Iris pigment epithelial cell (primary cell): Measurements from ENCODE around the gene NR2F1.

Experiments used
- DNase-seq: peaks from one replicate; pipeline ENCODE4 v3.0.0-alpha.2; 2011; ENCODE audit warnings: low read depth

The NR2F1 gene

GRCh38 chr5:93591323-93591945, 8.4 kb downstream of the NR2F1 start:
- peak; percentile 18 for DNase-seq

- DNase-seq, result no peak
These were observed 9.9 kb downstream of the NR2F1 start for GRCh38 chr5:93592883-93593282.

DNA sequence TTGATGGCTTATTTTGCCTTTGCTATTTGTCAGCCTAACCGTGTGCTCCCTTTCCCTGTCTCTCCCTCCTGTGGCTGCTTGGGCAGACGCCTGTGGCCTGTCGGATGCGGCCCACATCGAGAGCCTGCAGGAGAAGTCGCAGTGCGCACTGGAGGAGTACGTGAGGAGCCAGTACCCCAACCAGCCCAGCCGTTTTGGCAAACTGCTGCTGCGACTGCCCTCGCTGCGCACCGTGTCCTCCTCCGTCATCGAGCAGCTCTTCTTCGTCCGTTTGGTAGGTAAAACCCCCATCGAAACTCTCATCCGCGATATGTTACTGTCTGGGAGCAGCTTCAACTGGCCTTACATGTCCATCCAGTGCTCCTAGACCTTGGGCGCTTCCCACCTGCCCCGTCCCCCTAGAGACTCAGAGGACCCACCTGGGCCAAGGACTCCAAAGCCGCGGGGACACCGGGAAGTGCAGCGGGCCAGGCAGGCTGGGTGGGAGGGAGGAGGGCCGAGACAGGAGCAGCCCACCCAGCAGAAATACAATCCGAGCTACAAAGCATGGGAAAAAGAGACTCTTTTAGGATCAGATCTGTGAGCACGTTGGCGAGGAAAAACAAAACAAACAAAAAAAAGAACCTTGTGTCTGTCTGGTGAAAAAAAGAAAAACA, 10.6 kb downstream of the NR2F1 start:
- peak; percentile 54 for DNase-seq

DNA sequence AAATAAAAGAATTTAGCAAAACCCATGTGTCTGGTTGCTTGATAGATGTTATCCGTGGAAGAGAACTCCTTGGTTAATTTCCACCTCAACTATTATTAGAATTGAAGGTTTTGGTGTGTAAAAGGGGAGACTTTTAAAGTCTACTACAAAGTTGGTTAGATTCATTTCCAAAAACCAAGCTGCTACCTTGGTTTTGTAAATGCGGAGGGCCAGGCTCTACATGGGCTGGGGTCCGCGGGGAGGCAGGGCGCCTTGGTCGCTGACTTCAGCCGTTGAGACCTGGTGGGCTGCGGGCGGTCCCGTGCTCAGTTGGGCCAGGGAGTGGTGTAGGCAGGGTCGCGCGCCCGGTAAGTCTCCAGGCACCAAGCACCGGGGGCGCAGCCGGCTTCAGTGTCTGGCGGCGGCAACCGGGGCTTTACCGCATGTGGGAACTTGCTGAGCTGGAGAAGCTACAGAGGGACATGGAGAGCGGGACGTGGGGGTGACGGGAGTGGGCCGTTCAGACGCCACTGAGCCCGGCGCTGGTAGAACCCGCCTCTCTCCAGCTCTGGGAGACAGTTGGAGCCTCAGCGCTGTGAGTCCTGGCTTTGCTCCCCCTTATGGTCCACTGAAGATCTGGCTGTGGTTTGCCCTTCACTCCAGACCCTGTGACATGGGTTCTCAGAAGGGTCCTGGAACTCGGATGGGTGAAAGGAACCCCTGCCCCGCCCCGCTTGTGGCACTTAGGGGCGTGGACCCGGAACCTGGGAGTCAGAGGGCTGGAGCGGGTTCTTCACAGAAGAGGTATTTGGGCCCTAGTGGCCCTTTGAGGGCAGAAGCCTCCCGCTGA, 11.8 kb downstream of the NR2F1 start:
- peak; percentile 73 for DNase-seq

DNA sequence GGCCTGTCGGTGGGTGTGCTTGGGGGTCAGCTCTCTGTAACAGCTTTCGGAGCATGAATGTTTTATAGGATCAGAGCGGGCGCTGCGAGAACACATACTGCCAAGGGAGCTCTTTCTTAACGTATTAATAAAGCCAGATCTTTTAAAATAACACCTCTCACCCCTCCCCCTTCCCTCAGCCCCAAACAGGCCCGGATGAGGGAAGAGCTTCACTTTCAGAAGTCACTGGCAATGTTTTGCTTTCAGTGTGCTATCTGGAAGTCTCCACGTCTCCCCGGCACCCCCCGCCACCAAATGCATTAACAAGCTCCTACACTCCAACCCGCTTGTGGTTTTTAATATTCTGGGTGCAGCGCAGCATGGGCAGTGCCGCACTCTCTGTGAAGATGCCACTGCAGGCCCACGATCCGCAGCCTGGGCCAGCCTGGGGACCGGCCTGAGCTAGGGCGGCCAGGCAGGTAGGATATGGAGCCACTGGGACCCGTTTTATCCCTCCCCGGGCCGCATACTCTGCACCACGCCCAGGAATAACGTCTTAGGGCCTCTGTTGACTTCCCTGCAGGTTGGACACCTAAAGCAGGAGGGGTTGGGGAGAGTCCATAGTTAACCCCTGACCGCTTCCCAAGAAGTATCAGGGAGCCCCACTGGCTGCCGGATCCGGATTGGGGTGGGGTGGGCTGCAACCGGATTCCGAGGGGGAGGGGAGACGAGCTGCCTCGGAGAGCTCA, 12.6 kb downstream of the NR2F1 start:
- DNase-seq, result peak; percentile 70

GRCh38 chr5:93596310-93596675, 13.3 kb downstream of the NR2F1 start:
- no peak for DNase-seq

DNA sequence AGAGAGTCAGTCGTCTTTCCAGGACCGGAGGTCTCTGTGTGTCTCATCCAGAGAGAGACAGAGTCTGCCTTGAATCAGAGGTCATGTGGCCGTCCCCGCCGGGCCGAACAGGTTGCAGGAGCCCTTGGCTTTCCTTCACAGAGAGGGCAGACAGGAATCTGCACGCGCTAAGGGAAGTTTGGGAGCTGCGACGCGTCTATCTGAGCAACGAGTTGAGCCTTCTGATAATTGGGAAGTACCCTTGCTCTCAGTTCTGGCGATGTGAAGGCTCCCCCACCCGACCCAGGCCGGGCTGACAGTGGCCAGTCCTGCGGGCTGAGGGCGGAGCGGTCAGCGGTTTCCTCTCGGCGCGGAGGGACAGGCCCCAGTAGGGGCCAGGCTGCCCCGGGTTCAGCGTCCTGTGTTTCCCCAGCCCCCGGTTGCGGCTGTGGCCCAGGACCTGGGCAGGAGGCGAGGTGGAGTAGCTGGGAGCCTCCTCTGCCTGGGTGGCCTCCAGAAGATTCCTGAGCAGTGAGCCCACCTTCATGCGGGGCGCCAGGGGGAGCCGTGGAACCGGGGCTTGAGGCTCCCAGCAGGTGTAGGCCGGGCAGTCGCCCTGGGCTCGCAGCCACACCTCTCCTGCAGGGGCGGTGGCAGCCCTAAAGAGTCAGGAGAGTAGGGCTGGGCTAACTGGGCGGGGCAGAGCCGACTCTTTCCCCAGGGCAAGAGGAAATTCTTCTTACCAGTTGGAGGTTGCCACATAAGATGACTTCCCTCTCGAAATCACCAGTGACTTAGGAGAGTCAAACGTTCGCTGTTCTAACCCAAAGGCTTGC, 13.9 kb downstream of the NR2F1 start:
- DNase-seq, result peak; percentile 74

DNA sequence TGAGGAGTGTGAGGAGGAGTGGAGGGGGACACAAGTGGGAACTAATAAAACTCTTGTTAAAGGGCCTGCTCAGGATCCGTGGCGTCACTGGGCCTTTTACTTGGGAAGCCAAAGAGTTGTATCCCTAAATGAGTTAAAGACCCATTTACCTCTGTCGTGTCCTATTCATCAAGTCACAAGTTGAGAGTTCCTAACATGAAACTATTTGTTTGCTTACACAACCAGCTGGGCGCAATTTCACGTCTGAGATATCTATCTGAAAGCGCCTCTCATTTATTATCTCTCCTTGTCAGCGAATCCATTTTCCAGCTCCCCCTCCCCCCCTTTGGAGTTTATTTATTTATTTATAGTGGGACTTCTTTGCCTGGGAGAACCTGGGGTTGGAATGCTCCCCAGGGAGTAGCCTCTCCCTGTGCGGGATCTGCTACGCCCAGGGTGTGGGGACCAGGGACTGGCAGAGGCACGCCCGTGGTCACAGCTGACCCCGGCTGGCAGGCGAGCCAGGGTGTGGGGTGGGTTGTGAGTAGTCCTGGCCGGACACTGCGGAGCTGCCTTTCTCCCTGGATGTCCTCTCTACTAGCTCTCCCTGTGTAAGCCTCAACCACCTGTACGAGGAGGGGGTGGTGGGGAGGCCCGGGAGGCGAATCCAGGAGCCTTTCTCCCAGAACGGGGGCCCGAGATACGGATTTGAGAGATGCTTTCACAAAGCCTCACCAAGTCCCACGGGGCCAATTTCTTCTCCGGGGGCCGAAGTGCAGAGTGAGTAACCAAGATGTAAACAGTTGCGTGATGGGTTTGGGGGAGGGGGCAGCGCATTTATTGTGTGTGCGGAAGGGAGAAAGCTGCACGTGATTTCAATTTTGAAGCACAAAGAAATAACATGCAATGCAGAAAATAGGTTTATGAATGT, 15.3 kb downstream of the NR2F1 start:
- DNase-seq, result peak; percentile 77

GRCh38 chr5:93599001-93599379, 16.0 kb downstream of the NR2F1 start:
- DNase-seq, result no peak

- peak; percentile 91 for DNase-seq
These were observed 16.5 kb downstream of the NR2F1 start for GRCh38 chr5:93599399-93600120.

DNA sequence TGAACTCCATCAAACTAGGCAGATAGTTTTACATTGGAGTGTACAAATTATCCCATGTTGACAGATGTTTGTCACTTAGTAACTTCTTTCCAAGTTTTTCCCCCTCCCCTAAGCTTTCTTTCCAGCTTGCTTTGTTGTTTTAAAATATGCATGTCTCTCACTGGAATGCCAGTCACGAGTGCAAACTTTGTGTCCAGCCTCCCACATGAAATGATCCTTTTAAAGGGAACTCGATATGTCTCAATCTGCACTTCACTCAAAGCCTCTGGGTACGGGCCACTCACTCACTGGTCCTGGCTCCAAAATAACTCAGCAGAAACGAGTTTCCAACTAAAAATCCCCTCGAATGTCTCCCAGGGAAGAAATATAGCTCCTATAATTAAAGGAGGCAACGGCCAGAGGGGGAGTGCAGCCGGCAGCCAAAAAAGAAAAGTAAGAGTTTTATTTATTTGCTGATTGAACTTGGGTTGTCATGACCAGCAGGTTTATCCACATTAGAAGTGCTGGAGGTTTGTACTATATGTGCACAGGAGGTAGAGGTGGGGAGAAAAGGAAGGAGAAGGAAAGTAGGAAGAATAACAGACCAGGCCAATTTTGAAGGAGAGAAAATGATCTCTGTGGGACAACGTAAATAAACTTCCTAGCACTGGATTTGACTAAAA, 17.5 kb downstream of the NR2F1 start:
- DNase-seq, result peak; percentile 81

DNA sequence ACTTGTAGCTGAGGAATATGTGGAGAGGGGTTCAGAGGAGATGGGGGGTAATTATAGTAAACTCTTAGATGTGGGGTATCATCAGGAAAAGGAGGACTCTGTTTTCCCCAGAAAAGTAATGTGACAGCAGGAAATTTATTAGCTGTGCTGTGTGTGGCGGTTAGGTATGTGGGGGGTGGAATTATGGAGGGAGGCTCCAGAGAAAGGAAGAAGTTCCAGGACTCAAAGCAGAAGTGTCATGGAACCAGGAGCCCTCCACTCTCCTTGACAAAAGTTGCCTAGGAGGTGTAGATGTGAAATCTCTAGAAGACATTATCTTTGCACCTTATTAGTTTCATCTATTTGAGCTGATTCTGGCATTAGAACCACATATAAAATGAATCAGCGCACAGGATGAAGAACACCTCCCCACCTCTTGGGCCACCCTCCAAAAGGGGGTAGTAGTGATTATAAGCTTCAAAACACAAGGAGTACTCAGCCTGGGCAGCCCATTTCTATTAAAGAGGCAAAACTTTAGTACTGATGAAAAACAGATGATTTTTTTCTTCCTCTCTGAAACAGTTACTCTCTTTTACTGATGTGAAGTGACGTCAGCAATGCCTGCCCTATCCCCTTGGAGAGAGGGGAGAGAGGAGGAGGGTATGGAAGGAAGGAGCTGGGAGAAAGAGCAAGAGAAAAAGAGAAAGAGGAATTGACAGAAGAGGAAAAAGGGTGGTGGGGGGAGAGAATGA, 18.2 kb downstream of the NR2F1 start:
- DNase-seq, result peak; percentile 89

DNA sequence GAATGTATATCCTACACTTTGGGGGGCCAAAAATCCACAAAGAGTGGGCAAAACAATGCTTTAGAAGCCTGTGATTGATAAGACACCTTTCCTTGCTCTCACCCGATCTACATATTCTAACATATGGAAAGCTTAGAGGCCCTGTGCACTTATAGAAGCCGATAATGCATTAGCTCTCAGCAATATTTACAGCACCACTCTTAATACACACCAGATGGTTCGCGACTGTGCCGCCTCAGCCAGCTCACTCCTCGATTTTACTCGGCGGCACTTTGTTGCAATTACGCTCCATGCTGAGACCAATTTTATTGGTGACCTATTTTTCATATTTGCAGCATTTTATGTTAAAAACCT, 18.8 kb downstream of the NR2F1 start:
- DNase-seq, result peak; percentile 50

DNA sequence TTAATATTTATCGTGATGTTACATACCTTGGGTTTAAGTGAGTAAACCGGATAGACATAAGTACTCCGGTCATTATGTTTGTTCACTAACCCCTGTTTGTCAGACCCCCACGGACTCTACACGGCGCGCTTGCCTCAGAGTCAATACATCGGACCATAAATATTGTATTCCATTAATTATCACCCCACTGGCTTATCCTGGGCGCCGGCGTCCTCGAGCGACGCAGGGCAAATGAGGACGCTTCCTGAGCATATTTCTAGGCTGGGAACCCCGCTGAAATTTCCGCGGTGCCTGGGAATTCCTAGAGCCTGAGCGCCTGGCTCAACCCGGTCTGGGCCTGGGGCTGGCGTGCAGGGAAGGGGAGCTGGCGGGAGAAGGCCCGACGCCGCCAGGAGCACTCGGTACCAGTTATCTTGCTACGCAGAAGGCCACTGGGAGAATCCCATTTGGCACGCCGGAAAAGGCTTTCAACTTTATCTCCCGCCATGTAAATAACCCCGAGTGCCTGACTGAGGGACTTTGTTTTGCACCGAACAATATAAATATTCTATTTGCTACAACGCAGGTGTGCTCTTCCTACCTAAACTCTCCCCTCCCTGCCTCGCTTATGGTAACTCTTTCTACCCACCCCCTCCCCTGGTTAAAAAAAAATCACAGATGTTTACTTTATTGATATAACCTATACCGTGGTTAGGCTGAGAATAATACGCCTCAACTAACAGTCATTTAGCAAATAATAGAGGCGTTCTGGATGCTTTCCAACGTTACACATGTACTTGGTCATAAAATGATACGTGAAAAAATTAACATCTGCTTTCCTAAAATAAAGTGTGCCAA, 19.4 kb downstream of the NR2F1 start:
- DNase-seq, result peak; percentile 62

DNA sequence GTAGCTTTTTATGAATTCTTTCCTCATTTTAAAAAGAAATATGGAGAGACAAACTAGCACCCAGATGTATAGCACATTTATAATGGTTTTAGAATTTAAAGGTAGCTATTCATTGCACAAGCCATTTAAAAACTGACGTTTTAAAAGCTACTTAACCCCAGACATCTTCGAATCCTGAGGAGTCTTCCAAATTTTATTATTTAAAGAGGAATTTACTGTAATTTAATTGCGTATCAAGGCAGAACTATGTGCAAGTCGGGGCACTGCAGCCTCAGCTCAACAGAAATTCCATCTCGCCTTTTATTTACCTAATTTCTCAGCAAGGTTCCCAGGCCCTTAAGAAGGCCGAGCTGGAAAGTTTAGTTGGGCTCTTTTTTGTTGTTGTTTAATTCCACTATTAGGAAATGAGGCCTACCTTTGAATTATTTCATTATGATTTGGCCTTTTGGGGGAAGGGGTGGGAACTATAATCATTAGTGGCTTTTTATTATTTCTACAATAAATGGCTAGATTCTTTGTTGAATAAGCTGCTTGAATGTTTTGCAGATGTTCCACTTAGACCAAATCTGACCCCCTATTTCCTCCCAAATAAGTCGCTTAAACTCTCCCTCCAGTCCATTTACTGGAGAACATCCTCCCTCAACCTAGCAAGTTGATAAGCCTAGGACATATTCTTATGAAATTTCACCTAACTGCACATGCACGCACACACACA, 20.2 kb downstream of the NR2F1 start:
- DNase-seq, result peak; percentile 67

DNA sequence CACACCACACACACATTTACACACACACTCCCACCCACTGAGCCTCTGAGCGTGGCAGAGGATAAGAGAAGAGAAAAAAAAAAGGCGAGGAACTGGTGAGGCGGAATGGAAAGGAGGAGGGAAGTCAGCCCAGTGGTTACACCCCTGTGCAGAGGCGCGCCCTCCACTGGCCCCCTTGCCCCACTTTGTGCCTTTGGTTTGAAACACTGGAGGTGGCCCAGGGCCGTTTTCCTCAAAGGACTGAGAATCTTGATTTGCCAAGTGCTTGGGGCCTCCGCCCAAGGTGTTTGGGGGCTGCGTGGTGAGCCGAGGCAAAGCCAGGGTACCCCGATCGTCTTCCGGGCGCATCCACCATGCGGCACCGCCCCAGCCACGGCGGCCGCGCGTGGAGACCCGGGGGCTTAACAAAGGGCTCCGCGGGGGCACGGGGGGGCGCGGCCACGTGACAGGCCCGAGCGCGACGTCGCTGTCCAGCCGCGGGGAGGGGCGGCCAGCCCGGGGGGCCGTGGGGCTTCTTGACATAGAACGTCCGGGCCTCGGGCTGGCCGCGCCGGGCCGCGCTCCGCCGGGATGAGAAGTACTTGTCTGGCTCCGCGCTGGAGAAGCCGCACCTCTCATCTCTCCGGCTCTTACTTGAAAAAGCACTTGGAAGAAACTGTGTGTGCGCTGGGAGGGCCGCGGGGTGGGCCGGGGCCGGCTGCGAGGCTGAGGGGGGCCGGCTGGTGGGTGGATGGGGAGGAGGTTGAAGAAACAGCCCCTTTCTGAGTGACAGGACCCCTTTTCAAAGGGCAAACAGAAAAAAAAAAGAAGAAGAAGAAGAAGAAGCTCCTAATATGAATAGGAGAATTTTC, 21.0 kb downstream of the NR2F1 start:
- DNase-seq, result peak; percentile 80
